ENCODE results near the gene BAZ1B.

The BAZ1B gene

GRCh38 chr7:73461782-73462285 lies 60.3 kb downstream of the BAZ1B start:
- no peak for TF ChIP-seq POLR2A (IDR thresholded peaks at IDR 0.05; ENCODE audit: low read length)
- no peak for TF ChIP-seq GATA1 (IDR thresholded peaks at IDR 0.05; ENCODE audit: low read depth, low read length)
- no peak for DNase-seq

GRCh38 chr7:73454424-73454823 lies 67.7 kb downstream of the BAZ1B start:
- DNase-seq = no peak
- TF ChIP-seq GATA1 (IDR thresholded peaks at IDR 0.05; ENCODE audit: low read depth, low read length) = no peak
- no peak for TF ChIP-seq POLR2A (IDR thresholded peaks at IDR 0.05; ENCODE audit: low read length)

GRCh38 chr7:73452999-73453635 lies 69.0 kb downstream of the BAZ1B start:
- TF ChIP-seq POLR2A (IDR thresholded peaks at IDR 0.05; ENCODE audit: low read length) = no peak
- TF ChIP-seq GATA1 (IDR thresholded peaks at IDR 0.05; ENCODE audit: low read depth, low read length) = no peak
- DNase-seq = no peak

GRCh38 chr7:73451780-73452398 lies 70.2 kb downstream of the BAZ1B start:
- peak; percentile 61 to 78 for DNase-seq
- no peak for TF ChIP-seq POLR2A (IDR thresholded peaks at IDR 0.05; ENCODE audit: low read length)
- TF ChIP-seq GATA1 (IDR thresholded peaks at IDR 0.05; ENCODE audit: low read depth, low read length) = no peak

- TF ChIP-seq POLR2A (IDR thresholded peaks at IDR 0.05; ENCODE audit: low read length) = no peak
- TF ChIP-seq GATA1 (IDR thresholded peaks at IDR 0.05; ENCODE audit: low read depth, low read length) = no peak
- no peak for DNase-seq
These were observed 72.7 kb downstream of the BAZ1B start for GRCh38 chr7:73449422-73449821.

GRCh38 chr7:73448609-73449008 lies 73.5 kb downstream of the BAZ1B start:
- TF ChIP-seq POLR2A (IDR thresholded peaks at IDR 0.05; ENCODE audit: low read length) (no peak), GATA1 (IDR thresholded peaks at IDR 0.05; ENCODE audit: low read depth, low read length) (no peak)
- DNase-seq = no peak

GRCh38 chr7:73447121-73447733 lies 74.9 kb downstream of the BAZ1B start:
- TF ChIP-seq POLR2A (IDR thresholded peaks at IDR 0.05; ENCODE audit: low read length) (no peak), GATA1 (IDR thresholded peaks at IDR 0.05; ENCODE audit: low read depth, low read length) (no peak)
- DNase-seq = no peak

- TF ChIP-seq POLR2A (IDR thresholded peaks at IDR 0.05; ENCODE audit: low read length) (no peak), GATA1 (IDR thresholded peaks at IDR 0.05; ENCODE audit: low read depth, low read length) (no peak)
- DNase-seq = no peak
These were observed 75.4 kb downstream of the BAZ1B start for GRCh38 chr7:73446682-73447081.

- DNase-seq = no peak
- TF ChIP-seq POLR2A (IDR thresholded peaks at IDR 0.05; ENCODE audit: low read length) (no peak), GATA1 (IDR thresholded peaks at IDR 0.05; ENCODE audit: low read depth, low read length) (no peak)
These were observed 78.4 kb downstream of the BAZ1B start for GRCh38 chr7:73443548-73444255.

- TF ChIP-seq GATA1 (IDR thresholded peaks at IDR 0.05; ENCODE audit: low read depth, low read length) (no peak), POLR2A (IDR thresholded peaks at IDR 0.05; ENCODE audit: low read length) (no peak)
These were observed 79.1 kb downstream of the BAZ1B start for GRCh38 chr7:73442903-73443500.

GRCh38 chr7:73442222-73442902 lies 79.7 kb downstream of the BAZ1B start:
- TF ChIP-seq GATA1 (IDR thresholded peaks at IDR 0.05; ENCODE audit: low read depth, low read length) (no peak), POLR2A (IDR thresholded peaks at IDR 0.05; ENCODE audit: low read length) (no peak)
- no peak for DNase-seq

More at GRCh38 chr7:73442903-73443500, 79.1 kb downstream of the BAZ1B start:
- DNase-seq = no peak

GRCh38 chr7:73439410-73439704 lies 82.7 kb downstream of the BAZ1B start:
- DNase-seq = no peak
- TF ChIP-seq POLR2A (IDR thresholded peaks at IDR 0.05; ENCODE audit: low read length) = no peak
- no peak for TF ChIP-seq GATA1 (IDR thresholded peaks at IDR 0.05; ENCODE audit: low read depth, low read length)

All from erythroblast (primary cell).